GM18511 (cell line): ENCODE measurements around the gene CDC42.
"Not testable (repeated sequence)": the region's sequence is repeated elsewhere in the genome, so short reads cannot be mapped to it uniquely, and the experiment has no call there.

Experiments used
- ATAC-seq: cut with Tn5 transposase; IDR thresholded peaks from one replicate; pipeline ENCODE4 v1.9.1; 2021; ENCODE audit warnings: mild to moderate bottlenecking, moderate library complexity; ENCODE audit not compliant: unreplicated experiment

Gene CDC42

GRCh38 chr1:22074803-22075202 is 22.3 kb downstream of the CDC42 start:
- no peak for ATAC-seq

- no peak for ATAC-seq
Measured at GRCh38 chr1:22075718-22076117, 23.2 kb downstream of the CDC42 start.

DNA sequence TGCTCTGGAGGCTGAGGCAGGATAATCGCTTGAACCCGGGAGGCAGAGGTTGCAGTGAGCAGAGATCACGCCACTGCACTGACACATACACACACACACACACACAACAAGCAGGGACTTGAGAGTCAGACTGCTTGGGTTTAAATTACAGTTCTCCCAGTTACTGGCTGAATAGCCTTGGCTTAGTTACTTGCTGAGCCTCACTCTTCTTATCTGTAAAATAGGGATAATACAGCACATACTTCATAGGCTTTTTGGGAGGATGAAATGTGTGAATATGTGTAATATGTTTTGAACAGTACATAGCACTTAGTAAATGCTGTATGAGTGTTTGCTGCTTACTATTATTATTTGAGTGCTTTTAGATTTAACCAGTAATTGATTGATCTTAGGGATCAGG is 23.8 kb downstream of the CDC42 start:
- ATAC-seq, result no peak

DNA sequence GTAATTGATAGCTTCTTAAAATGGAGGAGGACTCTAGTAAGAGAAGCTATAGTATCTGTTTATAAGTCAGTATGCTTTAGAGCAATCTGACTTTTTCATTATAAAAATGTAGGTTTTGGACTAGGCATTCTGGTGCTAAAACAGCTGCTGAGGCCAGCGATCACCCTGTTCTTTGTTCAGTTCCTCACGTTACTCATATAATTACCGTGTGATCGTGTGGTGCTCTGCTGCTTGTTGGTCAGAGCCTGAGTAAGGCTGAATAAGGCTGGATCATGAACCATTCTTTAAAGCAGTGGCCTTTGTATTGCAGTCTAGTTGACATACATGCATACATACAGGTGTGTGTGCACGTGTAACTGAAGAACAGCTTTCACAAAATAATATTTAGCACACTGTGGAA is 25.2 kb downstream of the CDC42 start:
- no peak for ATAC-seq

GRCh38 chr1:22078133-22078532 is 25.6 kb downstream of the CDC42 start:
- no peak for ATAC-seq

DNA sequence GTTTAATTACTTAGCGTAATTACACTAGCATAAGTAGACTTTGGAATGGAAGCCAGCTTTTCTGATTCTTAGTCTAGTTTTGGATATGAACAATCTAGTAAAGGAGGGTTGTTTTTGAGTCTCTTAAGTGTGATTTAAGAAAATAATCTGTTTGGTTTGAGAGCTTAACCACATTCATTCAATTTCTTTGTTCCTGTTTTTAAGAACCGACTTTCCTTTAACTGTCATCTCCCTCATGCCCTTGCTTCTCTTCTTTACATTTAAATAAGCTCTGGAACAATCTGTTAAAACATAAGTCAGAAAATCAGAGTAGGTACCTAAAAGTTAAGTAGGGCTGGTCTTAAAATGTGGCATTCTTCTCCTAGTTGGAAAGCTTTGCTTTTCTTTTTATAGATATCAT is 27.7 kb downstream of the CDC42 start:
- no peak for ATAC-seq

DNA sequence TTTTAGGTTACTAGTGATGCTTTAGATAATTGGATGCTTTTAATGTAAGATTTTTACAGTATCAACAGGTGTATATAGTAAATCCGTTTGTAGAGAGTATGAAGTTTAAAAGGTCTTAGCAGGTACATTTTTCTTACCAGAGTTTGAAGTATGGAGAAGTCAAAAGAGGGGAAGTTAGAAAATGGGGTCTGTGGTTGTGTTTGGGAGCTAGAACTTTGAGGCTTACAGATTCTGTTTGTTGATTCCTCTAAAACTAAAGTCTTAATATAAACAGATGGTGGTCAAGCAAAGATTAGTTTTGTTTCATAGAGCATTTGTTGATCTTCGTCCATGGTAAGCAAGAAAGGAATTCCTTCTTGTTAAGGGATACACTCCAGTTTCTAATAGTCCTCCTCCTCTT is 35.8 kb downstream of the CDC42 start:
- ATAC-seq, result no peak

- ATAC-seq, result no peak
Measured at GRCh38 chr1:22089134-22089571, 36.6 kb downstream of the CDC42 start.

- ATAC-seq, result no peak
Measured at GRCh38 chr1:22089787-22090186, 37.3 kb downstream of the CDC42 start.

DNA sequence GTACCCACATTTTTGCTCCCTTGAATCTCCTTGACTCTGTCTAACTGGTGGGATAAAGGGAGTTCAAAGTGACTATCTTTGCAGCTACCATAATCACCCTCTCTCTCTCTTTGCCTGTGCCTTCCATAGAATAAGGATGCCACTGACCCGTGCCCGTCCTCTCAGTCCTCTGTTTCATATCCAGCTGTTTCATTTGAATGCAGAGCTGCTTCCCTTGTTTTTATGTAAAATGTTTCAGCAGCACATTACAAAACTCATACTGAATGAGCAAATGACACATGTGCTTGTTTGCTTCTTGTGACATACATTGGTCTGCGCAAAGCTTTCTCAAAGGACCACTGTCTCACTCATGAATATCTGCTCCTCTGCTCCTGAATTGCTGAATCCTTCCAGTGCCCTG is 38.4 kb downstream of the CDC42 start:
- no peak for ATAC-seq

- not testable (repeated sequence) for ATAC-seq
Measured at GRCh38 chr1:22092026-22092768, 39.7 kb downstream of the CDC42 start.

- no peak for ATAC-seq
Measured at GRCh38 chr1:22093513-22093912, 41.0 kb downstream of the CDC42 start.

DNA sequence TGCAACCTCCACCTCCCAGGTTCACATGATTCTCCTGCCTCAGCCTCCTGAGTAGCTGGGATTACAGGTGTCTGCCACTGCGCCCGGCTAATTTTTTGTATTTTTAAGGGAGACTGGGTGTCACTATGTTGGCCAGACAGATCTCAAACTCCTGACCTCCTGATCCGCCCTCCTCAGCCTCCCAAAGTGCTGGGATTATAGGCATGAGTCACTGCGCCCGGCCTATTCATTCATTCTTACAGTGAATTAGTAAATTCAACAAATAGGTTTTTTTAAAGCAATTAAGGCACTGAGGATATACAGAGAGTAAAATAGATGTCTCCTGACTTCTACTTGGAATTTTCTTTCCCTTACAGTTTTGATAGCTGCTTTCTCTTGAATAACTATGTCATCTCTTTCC is 43.5 kb downstream of the CDC42 start:
- no peak for ATAC-seq

- no peak for ATAC-seq
Measured at GRCh38 chr1:22096463-22096862, 44.0 kb downstream of the CDC42 start.

DNA sequence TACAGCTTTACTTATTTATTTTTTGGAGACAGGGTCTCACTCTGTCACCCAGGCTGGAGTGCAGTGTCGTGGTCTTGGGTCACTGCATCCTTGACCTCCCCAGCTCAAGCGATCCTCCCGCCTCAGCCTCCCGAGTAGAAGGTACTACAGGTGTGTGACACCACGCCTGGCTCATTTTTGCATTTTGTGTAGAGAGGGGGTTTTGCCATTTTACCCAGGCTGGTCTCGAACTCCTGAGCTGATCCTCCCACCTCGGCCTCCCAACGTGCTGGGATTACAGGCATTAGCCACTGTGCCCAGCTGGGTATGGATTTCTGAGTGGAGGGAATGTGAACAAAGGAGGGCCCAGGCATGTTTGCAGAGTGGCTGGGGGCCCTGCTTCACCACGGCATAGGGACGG is 46.2 kb downstream of the CDC42 start:
- no peak for ATAC-seq

DNA sequence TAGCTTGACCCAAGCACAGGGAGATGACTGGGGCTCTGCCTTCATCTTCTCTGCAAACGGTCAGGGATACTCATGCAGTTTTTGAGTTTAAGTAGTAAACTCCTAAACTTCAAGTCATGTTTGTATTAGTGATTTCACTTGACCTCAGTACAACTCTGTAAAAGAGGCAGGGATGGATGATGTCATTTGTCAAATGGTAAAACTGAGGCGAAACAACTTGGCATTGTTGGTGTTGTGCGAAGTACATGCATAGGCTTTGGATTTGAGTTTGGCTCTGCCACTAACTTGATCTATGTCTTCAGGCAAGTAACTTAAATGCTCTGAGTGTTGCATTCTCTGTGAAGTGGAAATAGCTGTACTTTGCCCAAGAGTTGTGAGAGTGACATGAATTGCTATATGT is 47.7 kb downstream of the CDC42 start:
- no peak for ATAC-seq

GRCh38 chr1:22101199-22101598 is 48.7 kb downstream of the CDC42 start:
- no peak for ATAC-seq

DNA sequence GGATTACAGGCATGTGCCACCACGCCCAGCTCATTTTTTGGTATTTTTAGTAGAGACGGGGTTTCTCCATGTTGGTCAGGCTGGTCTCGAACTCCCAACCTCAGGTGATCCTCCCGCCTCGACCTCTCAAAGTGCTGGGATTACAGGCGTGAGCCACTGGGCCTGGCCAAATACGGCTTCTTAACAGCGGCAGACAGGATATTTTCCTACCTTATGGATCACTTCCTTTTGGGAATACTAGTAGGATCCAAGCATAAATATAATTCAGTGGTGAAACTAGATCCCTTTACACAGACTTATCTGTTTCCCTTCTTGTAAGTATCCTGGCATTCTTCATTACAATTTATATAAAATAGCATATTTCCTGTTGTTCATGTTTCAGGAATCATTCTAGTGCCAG is 49.5 kb downstream of the CDC42 start:
- ATAC-seq, result no peak

- ATAC-seq, result no peak
Measured at GRCh38 chr1:22102746-22103145, 50.2 kb downstream of the CDC42 start.

- no peak for ATAC-seq
Measured at GRCh38 chr1:22104094-22104493, 51.6 kb downstream of the CDC42 start.

DNA sequence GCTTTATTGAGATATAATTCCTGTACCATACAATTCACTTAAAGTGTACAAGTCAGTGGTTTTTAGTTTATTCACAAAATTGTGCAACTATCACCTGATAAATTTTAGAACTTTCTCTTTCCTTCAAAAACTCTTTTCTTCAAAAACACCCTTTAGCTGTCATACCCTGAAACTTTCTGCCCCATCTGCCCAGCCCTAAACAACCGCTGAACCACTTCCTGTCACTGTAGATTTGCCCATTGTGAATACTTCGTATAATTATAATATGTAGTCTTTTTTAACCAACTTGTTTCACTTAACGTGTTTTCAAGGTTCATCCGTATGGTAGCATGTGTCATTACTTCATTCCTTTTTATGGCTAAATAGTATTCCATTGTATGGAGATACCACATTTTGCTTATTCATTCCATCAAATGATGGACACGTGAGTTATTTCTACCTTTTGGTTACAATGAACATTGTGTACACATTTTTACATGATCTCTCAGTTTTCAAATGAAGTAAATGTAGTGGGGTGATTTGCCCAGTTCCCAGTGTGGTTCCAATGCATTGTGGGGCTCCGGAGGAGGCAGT is 52.4 kb downstream of the CDC42 start:
- ATAC-seq, result no peak

DNA sequence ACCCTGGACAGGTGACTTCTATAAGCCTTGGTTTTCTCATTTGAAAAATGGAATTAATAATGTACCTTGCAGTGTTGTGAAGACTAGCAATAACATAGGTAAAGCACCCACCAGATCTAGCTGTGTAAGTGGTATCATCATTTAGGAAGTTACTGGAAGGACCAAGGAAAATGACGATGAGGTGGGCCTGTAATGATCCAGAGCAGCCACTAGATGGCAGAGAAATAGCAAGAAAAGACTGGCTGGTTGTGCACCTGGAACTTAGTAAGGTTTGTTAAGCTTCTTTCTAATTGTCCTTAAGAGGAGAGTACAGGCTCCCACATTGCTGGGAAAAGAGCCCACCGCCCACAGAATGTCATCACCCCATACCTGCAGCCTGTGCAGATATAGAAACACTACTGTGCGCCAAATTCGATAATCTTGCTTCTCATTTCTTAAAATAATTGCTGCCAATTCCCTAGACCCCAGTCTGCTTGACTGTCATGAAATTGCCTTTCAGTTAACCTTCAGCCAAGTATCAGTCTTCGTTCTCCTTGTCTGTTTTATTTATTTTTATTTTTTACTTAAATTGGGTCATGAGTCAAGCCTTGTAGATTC is 53.2 kb downstream of the CDC42 start:
- no peak for ATAC-seq
